Measurements from ENCODE around the gene RDH5.

DNA sequence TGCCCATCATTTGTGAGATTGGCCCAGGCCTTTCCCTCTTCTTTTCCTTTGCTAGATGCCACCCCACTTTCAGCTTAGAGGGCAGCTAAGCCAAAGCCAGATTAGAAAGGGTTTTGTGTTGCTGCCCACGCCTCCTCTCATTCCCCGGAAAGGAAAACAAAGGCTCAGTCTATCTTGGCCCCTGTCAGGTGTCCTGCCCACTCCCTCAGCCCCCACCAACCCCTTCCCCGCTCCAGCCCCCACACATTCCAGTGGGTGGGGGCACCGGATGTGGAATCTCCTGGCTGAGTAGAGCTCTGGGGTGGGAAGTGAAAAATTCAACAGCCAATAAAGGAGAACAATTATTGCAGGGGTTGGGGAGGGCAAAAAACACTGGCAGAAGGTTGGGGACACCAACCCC, 2.2 kb upstream of the RDH5 start:
- TF ChIP-seq, protein P1, sequence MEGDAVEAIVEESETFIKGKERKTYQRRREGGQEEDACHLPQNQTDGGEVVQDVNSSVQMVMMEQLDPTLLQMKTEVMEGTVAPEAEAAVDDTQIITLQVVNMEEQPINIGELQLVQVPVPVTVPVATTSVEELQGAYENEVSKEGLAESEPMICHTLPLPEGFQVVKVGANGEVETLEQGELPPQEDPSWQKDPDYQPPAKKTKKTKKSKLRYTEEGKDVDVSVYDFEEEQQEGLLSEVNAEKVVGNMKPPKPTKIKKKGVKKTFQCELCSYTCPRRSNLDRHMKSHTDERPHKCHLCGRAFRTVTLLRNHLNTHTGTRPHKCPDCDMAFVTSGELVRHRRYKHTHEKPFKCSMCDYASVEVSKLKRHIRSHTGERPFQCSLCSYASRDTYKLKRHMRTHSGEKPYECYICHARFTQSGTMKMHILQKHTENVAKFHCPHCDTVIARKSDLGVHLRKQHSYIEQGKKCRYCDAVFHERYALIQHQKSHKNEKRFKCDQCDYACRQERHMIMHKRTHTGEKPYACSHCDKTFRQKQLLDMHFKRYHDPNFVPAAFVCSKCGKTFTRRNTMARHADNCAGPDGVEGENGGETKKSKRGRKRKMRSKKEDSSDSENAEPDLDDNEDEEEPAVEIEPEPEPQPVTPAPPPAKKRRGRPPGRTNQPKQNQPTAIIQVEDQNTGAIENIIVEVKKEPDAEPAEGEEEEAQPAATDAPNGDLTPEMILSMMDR (IDR thresholded peaks at IDR 0.05; ENCODE audit: insufficient read depth, low read length, poor library complexity, severe bottlenecking): no peak
- TF ChIP-seq EZH2phosphoT487 (conservative IDR thresholded peaks at IDR 0.05; ENCODE audit: low read length): no peak

All from SU-DHL-6 (cell line).